ENCODE results near the gene PTPRD.
"Not testable (repeated sequence)": the region's sequence is repeated elsewhere in the genome, so short reads cannot be mapped to it uniquely, and the experiment has no call there.

Gene PTPRD

GRCh38 chr9:9560382-9561035, 1052.3 kb downstream of the PTPRD start:
- no peak for DNase-seq

GRCh38 chr9:9558907-9559306, 1053.9 kb downstream of the PTPRD start:
- DNase-seq: no peak

- DNase-seq: no peak
These were observed 1054.9 kb downstream of the PTPRD start for GRCh38 chr9:9557804-9558334.

- DNase-seq: no peak
These were observed 1055.7 kb downstream of the PTPRD start for GRCh38 chr9:9556865-9557803.

GRCh38 chr9:9552665-9553064, 1060.1 kb downstream of the PTPRD start:
- DNase-seq: no peak

- DNase-seq: no peak
These were observed 1074.0 kb downstream of the PTPRD start for GRCh38 chr9:9538766-9539165.

- DNase-seq: no peak
These were observed 1074.4 kb downstream of the PTPRD start for GRCh38 chr9:9538356-9538755.

GRCh38 chr9:9536523-9536922, 1076.3 kb downstream of the PTPRD start:
- DNase-seq: no peak

- DNase-seq: no peak
These were observed 1089.2 kb downstream of the PTPRD start for GRCh38 chr9:9523476-9524139.

GRCh38 chr9:9522406-9522805, 1090.4 kb downstream of the PTPRD start:
- DNase-seq: no peak

- no peak for DNase-seq
These were observed 1091.6 kb downstream of the PTPRD start for GRCh38 chr9:9521033-9521779.

- no peak for DNase-seq
These were observed 1107.9 kb downstream of the PTPRD start for GRCh38 chr9:9504869-9505268.

- no peak for DNase-seq
These were observed 1113.3 kb downstream of the PTPRD start for GRCh38 chr9:9499546-9499945.

GRCh38 chr9:9498846-9499245, 1114.0 kb downstream of the PTPRD start:
- no peak for DNase-seq

- DNase-seq: no peak
These were observed 1114.7 kb downstream of the PTPRD start for GRCh38 chr9:9498128-9498527.

GRCh38 chr9:9494336-9494735, 1118.5 kb downstream of the PTPRD start:
- DNase-seq: no peak

- DNase-seq: no peak
These were observed 1120.3 kb downstream of the PTPRD start for GRCh38 chr9:9492506-9492905.

- DNase-seq: no peak
These were observed 1123.6 kb downstream of the PTPRD start for GRCh38 chr9:9489183-9489582.

GRCh38 chr9:9483175-9483574, 1129.6 kb downstream of the PTPRD start:
- no peak for DNase-seq

GRCh38 chr9:9478741-9479140, 1134.1 kb downstream of the PTPRD start:
- no peak for DNase-seq

GRCh38 chr9:9469271-9469670, 1143.5 kb downstream of the PTPRD start:
- no peak for DNase-seq

GRCh38 chr9:9441874-9442273, 1170.9 kb downstream of the PTPRD start:
- not testable (repeated sequence) for DNase-seq

GRCh38 chr9:9437641-9438040, 1175.2 kb downstream of the PTPRD start:
- DNase-seq: no peak
